Gastrocnemius medialis (tissue), 4 donors: ENCODE data around the gene TTLL5.

Experiments used
- POLR2A ChIP-seq, 2 donors: fragments of 450-650 bp; IDR thresholded peaks; one replicate each; pipeline ENCODE4 v1.6.1; 2017; ENCODE audit warnings: antibody characterized with exemption in 2 of 2, mild to moderate bottlenecking in 2 of 2, moderate library complexity in 2 of 2
- TF ChIP-seq, protein P1 (sequence below), 5 experiments: fragments of 450-650 bp in 3 of 5; fragments of 200-600 bp in 2 of 5; sonication (generic) in 2 of 5; IDR thresholded peaks in 4 of 5; conservative IDR thresholded peaks in 1 of 5; 1 replicate in 4 of 5; 2 replicates in 1 of 5; pipeline ENCODE4 v1.5.1; 2016 to 2019; ENCODE audit warnings: antibody characterized with exemption in 5 of 5, mild to moderate bottlenecking in 3 of 5, moderate library complexity in 3 of 5

GRCh38 chr14:75905147-75905904, 244.3 kb downstream of the TTLL5 start:
- TF ChIP-seq, protein P1, sequence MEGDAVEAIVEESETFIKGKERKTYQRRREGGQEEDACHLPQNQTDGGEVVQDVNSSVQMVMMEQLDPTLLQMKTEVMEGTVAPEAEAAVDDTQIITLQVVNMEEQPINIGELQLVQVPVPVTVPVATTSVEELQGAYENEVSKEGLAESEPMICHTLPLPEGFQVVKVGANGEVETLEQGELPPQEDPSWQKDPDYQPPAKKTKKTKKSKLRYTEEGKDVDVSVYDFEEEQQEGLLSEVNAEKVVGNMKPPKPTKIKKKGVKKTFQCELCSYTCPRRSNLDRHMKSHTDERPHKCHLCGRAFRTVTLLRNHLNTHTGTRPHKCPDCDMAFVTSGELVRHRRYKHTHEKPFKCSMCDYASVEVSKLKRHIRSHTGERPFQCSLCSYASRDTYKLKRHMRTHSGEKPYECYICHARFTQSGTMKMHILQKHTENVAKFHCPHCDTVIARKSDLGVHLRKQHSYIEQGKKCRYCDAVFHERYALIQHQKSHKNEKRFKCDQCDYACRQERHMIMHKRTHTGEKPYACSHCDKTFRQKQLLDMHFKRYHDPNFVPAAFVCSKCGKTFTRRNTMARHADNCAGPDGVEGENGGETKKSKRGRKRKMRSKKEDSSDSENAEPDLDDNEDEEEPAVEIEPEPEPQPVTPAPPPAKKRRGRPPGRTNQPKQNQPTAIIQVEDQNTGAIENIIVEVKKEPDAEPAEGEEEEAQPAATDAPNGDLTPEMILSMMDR (IDR thresholded peaks at IDR 0.05 in 4 of 5, conservative IDR thresholded peaks at IDR 0.05 in 1 of 5) = no peak
- no peak for TF ChIP-seq POLR2A (IDR thresholded peaks at IDR 0.05)
